ENCODE results near the gene PAX6.
"Not testable (repeated sequence)": the region's sequence is repeated elsewhere in the genome, so short reads cannot be mapped to it uniquely, and the experiment has no call there.

PAX6 gene

GRCh38 chr11:31763296-31763695 lies 47.8 kb downstream of the PAX6 start:
- DNase-seq = no peak

DNA sequence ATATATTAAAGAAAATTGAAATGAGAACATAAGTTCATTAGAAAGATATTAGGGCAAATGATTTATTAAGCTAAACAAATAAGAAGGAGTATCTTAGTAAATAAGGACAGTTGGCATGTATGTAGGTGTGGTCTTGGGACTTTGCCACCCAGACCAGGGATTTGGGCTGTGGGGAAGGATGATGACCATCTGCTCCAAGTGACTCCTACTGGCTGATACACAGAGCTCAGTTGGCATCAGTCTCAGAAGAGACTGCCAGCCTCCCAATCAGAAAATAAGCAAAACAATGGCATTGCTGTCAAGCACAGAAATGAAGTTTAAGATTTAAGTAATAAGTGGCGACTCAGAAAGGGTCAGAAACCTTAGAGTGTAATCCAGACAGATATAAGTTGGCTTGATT lies 49.5 kb downstream of the PAX6 start:
- DNase-seq = no peak

DNA sequence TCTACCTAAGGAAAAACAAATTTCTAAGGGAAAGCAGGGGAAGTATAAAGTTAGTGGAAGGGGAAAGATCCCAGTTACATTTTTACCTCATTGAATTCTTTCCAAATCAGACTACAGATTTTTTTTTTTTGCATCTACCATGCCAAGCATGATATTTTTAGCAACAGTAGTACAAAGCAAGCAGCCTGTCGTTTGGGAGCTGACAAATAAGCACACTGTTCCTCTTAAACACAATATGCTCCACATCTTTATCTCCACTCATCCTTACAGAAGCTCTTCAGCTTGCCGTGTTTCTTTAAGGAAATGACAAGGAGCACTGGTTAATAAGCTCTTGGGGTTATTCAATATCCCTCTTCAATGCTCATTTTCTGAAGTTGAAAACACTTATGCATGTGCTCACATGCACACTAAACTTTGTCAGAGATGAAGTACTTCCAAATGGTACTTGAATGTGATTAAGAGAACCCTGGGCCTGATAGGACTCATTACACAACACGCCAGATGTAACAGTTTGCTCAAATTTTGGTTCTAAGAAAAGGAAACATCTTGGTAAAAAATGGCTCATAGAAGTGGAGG lies 53.8 kb downstream of the PAX6 start:
- no peak for DNase-seq

- no peak for DNase-seq
Observed at GRCh38 chr11:31747581-31747980, 63.5 kb downstream of the PAX6 start.

DNA sequence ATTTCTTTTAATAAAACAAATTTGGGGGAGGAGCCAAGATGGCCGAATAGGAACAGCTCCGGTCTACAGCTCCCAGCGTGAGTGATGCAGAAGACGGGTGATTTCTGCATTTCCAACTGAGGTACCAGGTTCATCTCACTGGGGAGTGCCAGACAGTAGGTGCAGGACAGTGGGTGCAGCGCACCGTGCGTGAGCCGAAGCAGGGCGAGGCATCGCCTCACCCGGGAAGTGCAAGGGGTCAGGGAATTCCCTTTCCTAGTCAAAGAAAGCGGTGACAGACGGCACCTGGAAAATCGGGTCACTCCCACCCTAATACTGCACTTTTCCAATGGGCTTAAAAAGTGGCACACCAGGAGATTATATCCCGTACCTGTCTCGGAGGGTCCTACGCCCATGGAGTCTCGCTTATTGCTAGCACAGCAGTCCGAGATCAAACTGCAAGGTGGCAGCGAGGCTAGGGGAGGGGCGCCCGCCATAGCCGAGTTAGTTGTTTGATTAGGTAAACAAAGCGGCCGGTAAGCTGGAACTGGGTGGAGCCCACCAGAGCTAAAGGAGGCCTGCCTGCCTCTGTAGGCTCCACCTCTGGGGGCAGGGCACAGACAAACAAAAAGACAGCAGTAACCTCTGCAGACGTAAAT lies 70.3 kb downstream of the PAX6 start:
- not testable (repeated sequence) for DNase-seq

GRCh38 chr11:31740131-31740530 lies 71.0 kb downstream of the PAX6 start:
- no peak for DNase-seq
